Choroid plexus epithelial cell (primary cell): Measurements from ENCODE around the gene TPR.
"Not testable (repeated sequence)": the region's sequence is repeated elsewhere in the genome, so short reads cannot be mapped to it uniquely, and the experiment has no call there.

Source experiments
- DNase-seq: peaks from one replicate; pipeline ENCODE4 v3.0.0-alpha.2; 2010; ENCODE audit warnings: low read depth
- H3K4me3 ChIP-seq: 2 replicates; pipeline ENCODE4 v1.5.1; 2011; ENCODE audit warnings: low read depth, mild to moderate bottlenecking, control low read depth, low read length, moderate library complexity
- TF ChIP-seq, protein P1 (sequence below): conservative IDR thresholded peaks from 2 replicates; pipeline ENCODE4 v1.5.1; 2011; ENCODE audit warnings: low read depth, mild to moderate bottlenecking, control low read depth, inconsistent platforms, low read length, moderate library complexity

Gene TPR

GRCh38 chr1:186386725-186387383, 11.8 kb upstream of the TPR start:
- TF ChIP-seq, protein P1, sequence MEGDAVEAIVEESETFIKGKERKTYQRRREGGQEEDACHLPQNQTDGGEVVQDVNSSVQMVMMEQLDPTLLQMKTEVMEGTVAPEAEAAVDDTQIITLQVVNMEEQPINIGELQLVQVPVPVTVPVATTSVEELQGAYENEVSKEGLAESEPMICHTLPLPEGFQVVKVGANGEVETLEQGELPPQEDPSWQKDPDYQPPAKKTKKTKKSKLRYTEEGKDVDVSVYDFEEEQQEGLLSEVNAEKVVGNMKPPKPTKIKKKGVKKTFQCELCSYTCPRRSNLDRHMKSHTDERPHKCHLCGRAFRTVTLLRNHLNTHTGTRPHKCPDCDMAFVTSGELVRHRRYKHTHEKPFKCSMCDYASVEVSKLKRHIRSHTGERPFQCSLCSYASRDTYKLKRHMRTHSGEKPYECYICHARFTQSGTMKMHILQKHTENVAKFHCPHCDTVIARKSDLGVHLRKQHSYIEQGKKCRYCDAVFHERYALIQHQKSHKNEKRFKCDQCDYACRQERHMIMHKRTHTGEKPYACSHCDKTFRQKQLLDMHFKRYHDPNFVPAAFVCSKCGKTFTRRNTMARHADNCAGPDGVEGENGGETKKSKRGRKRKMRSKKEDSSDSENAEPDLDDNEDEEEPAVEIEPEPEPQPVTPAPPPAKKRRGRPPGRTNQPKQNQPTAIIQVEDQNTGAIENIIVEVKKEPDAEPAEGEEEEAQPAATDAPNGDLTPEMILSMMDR = no peak
- no peak overlapping the region for H3K4me3 ChIP-seq

DNA sequence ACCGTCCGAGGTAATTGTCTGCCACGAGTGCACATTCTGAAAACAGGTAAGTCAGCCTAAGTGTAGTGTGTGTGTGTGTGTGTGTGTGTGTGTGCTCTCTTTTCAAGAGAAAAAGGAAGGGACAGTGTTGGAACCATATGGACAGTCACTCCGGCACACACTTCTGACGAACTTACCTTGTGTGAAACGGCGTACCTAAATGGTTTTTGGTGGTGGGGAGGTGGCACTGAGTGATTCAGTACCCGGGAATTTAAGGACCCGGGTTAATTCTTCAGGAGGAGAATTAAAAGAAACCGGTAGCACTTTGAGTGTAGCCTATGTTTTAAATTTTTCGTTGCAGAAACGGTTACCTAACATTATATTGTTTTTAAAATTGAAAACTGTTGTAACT, 871 bp upstream of the TPR start:
- DNase-seq = no peak
- TF ChIP-seq, protein P1 = no peak
- H3K4me3 ChIP-seq = peak overlapping the region; percentile 88

More at GRCh38 chr1:186386725-186387383, 11.8 kb upstream of the TPR start:
- DNase-seq = no peak

DNA sequence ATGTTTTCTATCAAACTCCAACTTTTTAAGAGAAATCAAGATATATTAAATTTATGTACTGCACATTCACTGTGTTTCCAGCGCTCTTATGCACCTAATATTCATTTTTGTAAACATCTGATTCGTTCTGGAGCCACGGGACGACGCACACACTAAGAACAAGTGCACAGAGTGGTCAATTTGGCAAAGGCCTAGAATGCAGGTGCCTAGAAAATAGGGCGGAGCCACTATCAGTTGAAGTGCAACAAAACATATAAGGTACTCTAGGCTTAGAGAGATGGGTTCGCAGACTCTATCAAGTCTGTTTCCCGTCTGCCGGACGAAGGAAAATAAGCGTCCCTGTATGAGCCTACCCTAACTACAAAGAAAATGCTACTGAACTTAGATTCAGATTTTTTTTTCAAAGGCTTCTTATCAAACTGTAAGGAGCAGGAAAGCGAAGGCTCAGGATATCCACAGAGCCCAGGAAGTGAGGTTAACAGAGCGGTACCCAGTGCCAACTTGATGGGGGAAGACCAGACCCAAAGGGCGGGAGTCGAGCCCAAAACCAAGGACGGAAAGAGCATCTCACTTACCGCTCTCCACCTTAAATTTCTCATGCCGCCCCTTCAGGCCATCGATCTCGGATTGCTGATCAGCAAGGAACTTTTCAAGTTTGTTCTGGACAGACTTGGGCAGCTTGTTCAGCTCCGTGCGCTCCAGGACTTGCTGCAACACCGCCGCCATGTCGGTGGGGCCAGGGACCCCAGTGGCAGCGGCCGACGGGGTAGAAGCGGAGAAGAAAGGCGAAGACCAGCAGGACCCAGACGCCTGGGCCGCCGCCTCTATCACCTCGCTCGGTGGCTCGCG, 526 bp downstream of the TPR start:
- H3K4me3 ChIP-seq = peak overlapping the region; percentile 88
- TF ChIP-seq, protein P1 = no peak
- DNase-seq = peak; percentile 43

DNA sequence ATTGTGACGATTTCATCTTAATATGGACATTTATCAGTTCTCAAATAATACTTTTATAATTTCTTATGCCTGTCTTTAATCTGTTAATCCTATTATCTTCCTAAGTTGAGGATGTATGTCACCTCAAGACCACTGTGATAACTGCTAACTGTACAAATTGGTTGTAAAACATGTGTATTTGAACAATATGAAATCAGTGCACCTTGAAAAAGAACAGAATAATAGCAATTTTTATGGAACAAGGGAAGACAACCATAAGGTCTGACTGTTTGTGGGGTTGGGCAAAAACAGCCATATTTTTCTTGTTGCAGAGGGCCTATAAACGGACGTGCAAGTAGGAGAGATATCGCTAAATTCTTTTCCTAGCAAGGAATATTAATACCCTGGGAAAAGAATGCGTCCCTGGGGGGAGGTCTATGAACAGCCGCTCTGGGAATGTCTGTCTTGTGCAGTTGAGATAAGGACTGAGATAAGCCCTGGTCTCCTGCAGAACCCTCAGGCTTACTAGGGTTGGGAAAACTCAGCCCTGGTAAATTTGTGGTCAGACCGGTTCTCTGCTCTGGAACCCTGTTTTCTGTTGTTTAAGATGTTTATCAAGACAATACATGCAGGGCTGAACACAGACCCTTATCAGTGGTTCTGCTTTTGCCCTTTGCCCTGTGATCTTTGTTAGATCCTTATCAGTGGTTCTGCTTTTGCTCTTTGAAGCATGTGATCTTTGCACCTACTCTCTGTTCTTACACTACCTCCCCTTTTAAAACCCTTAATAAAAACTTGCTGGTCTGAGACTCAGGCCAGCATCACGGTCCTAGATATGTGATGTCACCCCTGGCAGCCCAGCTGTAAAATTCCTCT, 27.0 kb downstream of the TPR start:
- DNase-seq = peak; percentile 16
- H3K4me3 ChIP-seq = not testable (repeated sequence)

DNA sequence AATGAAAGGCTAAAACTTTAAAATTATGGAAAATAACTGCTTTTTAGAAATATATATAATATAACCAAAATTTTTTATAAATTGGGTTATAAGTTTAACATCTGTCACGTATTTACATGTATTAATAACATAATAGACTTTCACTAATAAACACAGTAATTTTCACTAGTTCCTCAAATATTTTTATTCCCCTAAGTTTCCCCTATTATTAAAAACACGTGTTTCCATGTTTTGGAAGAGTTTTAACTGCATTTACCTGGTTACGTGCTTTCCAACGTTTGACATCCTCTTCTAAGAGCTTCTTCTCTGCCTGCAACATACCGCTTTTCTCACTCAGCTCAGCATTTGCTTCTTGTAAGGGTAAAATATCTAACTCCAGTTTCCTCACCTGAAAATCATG, 34.3 kb downstream of the TPR start:
- no peak for DNase-seq
- TF ChIP-seq, protein P1 = no peak
- no peak overlapping the region for H3K4me3 ChIP-seq

DNA sequence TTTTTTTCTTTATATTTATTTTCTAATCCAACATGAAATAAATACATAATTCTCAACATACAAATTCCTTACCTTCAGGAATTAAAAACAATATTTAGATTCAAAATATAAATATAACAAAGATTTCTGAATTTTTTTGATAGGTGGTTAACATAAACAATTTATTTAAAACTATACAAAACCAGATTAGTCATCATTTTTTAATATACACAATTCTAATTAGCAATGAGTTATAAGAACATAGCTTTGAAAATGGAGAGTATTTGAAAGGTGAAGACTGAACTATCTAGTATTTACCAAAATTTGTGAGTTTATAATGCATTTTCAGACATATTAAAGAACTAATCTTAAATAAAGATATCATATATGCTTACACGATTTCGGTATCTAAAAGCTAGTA, 37.5 kb downstream of the TPR start:
- no peak overlapping the region for H3K4me3 ChIP-seq
- TF ChIP-seq, protein P1 = no peak
- no peak for DNase-seq

DNA sequence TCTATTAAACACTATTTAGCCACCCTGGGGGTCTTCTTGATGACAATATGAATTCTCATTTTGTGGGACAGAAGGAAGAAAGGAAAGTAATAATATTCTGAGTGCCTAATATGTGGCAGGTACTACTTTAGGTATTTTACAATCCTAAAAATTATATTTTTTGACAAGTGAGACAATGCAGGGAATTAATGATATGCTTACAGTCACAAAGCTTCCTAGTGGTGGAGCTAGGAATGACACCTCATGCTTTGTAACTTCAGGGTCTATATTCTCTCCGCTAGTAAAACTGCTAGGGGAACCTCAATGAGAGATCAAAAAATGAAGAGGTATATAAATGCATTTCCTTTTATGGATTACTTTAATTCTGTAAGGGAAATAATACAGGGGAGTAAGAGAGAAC, 44.3 kb downstream of the TPR start:
- TF ChIP-seq, protein P1 = peak; percentile 41
- H3K4me3 ChIP-seq = no peak overlapping the region
- peak; percentile 12 for DNase-seq
